ENCODE results near the gene SLC16A6. TPM values are rescaled to one million over a fixed set of nuclear protein-coding genes. Genes with fewer than 3 reads are reported as not detected.

The SLC16A6 gene
- total and polyA plus RNA-seq, 2 of the 4 experiments (the other 2 are of a cell fraction): 0.22 to 0.54 TPM

- Histone ChIP-seq H3K14ac (replicated peaks; ENCODE audit: low read depth, low read length) (no peak overlapping the region), H3K79me1 (ENCODE audit: low read depth in 1 of 2, low read length in 2 of 2) (no peaks in the 10 kb centered on the region), H3K18ac (ENCODE audit: low read depth, low read length) (no peak overlapping the region), H3K4me1 (ENCODE audit: control insufficient read depth, insufficient read depth, low read length) (peaks cover 5% of the 10 kb centered on the region), H2BK5ac (ENCODE audit: low read depth, low read length, poor library complexity, severe bottlenecking) (no peak overlapping the region), H4K91ac (ENCODE audit: insufficient read depth, low read depth, low read length) (no peak overlapping the region), H4K8ac (ENCODE audit: low read depth in 2 of 2, low read length in 2 of 2) (no peak overlapping the region), H3K56ac (ENCODE audit: extremely low read depth, insufficient read depth, low read length) (no peak overlapping the region), H2AFZ (replicated peaks; ENCODE audit: low read length, poor library complexity) (no peak overlapping the region), H3K36me3 (ENCODE audit: control insufficient read depth, insufficient read depth, low read length) (no peaks in the 10 kb centered on the region), H3K27me3 (ENCODE audit: control insufficient read depth, insufficient read depth, low read length) (peaks cover 12% of the 10 kb centered on the region), H2BK120ac (ENCODE audit: low read depth, low read length) (no peak overlapping the region), H3K4ac (ENCODE audit: low read depth, low read length) (no peak overlapping the region), H2AK5ac (ENCODE audit: low read depth, low read length) (no peak overlapping the region), H4K20me1 (ENCODE audit: insufficient read depth, low read length) (no peaks in the 10 kb centered on the region; the same call in 1 of the 2 replicates), H3K23ac (ENCODE audit: low read depth, low read length) (no peak overlapping the region), H3K9ac (ENCODE audit: low read depth, low read length) (no peak overlapping the region), H3K9me3 (ENCODE audit: control insufficient read depth, insufficient read depth, low read length) (no peaks in the 10 kb centered on the region; the same call in 1 of the 2 replicates), H4K5ac (ENCODE audit: low read depth, low read length) (no peak overlapping the region), H2BK20ac (ENCODE audit: low read depth, low read length) (no peak overlapping the region), H2BK15ac (ENCODE audit: low read depth, low read length) (no peak overlapping the region), H3K4me3 (ENCODE audit: insufficient read depth, low read depth, low read length) (no peak overlapping the region), H3K9me1 (ENCODE audit: insufficient read depth, low read length) (no peaks in the 10 kb centered on the region), H3K4me2 (ENCODE audit: low read depth, low read length) (no peak overlapping the region), H2AK9ac (replicated peaks; ENCODE audit: low read depth, low read length, poor library complexity) (no peak overlapping the region), H3K27ac (ENCODE audit: insufficient read depth, low read length) (no peak overlapping the region)
- intact Hi-C loops (cut with micrococcal nuclease): no loop called here
- no TSS peak for BruUV-seq (replicated peaks)
- dilution Hi-C loops (cut with HindIII; ENCODE audit: low sequenced_read_pairs, unreplicated experiment): no loop called here
- CTCF ChIA-PET: interaction anchor here (0.9 kb wide), 1 partner anchor 102 kb away, joined by 3 read pairs; no protein-coding TSS in a partner anchor
- ATAC-seq (ENCODE audit: low read depth) (no peak), DNase-seq (no peak)
- in situ Hi-C loops (cut with MboI; ENCODE audit: low sequenced_read_pairs): no loop called here
- WGBS, 2 experiments (ENCODE audit: extremely low coverage in 2 of 2, insufficient read length in 1 of 2): no CpG with 5 or more reads among the region's 18 CpGs
- no peak for TF ChIP-seq USF2 (IDR thresholded peaks at IDR 0.05; ENCODE audit: low read depth, low read length)
- TF ChIP-seq RFX5 (IDR thresholded peaks at IDR 0.05; ENCODE audit: low read depth, low read length): no peak
- no peak for TF ChIP-seq NFE2L2 (IDR thresholded peaks at IDR 0.05; ENCODE audit: low read depth, low read length)
- TF ChIP-seq CHD1 (IDR thresholded peaks at IDR 0.05; ENCODE audit: low read depth, low read length): no peak
- TF ChIP-seq POLR2A (IDR thresholded peaks at IDR 0.05; ENCODE audit: low read depth, low read length): no peak
- no peak for TF ChIP-seq FOS (IDR thresholded peaks at IDR 0.05; ENCODE audit: low read depth, low read length)
- no peak for TF ChIP-seq RAD21 (IDR thresholded peaks at IDR 0.05; ENCODE audit: low read length)
- TF ChIP-seq CEBPB (IDR thresholded peaks at IDR 0.05; ENCODE audit: low read depth, low read length): no peak
- TF ChIP-seq BHLHE40 (IDR thresholded peaks at IDR 0.05; ENCODE audit: low read depth, low read length): no peak
- POLR2A ChIA-PET (ENCODE audit: unreplicated experiment): no interaction called here
These were observed 5.6 kb upstream of the SLC16A6 start for GRCh38 chr17:68296217-68297191.
